Heart left ventricle (tissue), 13 donors: ENCODE data around the gene FCER1G.

ENCODE experiments used
- CTCF ChIP-seq, 12 donors: fragments of 200-600 bp; sonication (generic) in 4 of 12; IDR thresholded peaks; one replicate each; pipeline versions ENCODE4 v1.5.0 to v1.8.0; 2018 to 2022; ENCODE audit warnings: antibody characterized with exemption in 12 of 12, mild to moderate bottlenecking in 5 of 12
- POLR2A ChIP-seq, 2 donors: fragments of 450-650 bp; IDR thresholded peaks; one replicate each; pipeline ENCODE4 v1.6.1; 2017; ENCODE audit warnings: antibody characterized with exemption in 2 of 2, mild to moderate bottlenecking in 2 of 2, moderate library complexity in 2 of 2
- donor health status: ischemic (EF 13 %, LVEDD 7.1; RV severe dilation, severe dysfunction).
- donor health status: DM: no; HTN: yes; CAD: no.
- donor health status: DM: no; HTN: no; CAD: no.
- donor health status: ischemic (EF 25% LVEDD 6.9; RV normal size, moderate dysfunction).
- donor health status: ischemic (EF 25% LVEDD 5.7; RV mildly dilated, moderate dysfunction).
- donor health status: ischemic (EF 35%, LVEDD 5.7; RV mildly dilated, moderate dysfunction).
- donor health status: nonischemic (EF 11% LVEDD 7.7; RV severe dilation, severe dysfunction).
- donor health status: DM: yes; HTN: yes; CAD: no.
- donor health status: PGD.
- donor health status: ischemic (EF 29% LVEDD 5.4; RV normal size, mild dysfunction).
- donor health status: nonischemic (EF 23%, LVEDD 6.1; RV moderate dilation, normal function).

GRCh38 chr1:161230762-161231161, 15.7 kb downstream of the FCER1G start:
- TF ChIP-seq CTCF (IDR thresholded peaks at IDR 0.05): no peak
- no peak for TF ChIP-seq POLR2A (IDR thresholded peaks at IDR 0.05)
